B cell (primary cell): Measurements from ENCODE around the gene TSPAN18. TPM values are rescaled to one million over a fixed set of nuclear protein-coding genes. Genes with fewer than 3 reads are reported as not detected.

Source experiments
- ATAC-seq: fragments of 200-7000 bp; cut with Tn5 transposase; one replicate; pipeline ENCODE4 v1.10.0; 2021; ENCODE audit warnings: low read depth, mild to moderate bottlenecking, moderate number of reproducible peaks, moderate library complexity
- CTCF ChIA-PET: fragments of 350-600 bp; sonication (Branson Sonifier 250); formaldehyde crosslinking; loops from one replicate; lab custom pipeline; 2021; ENCODE audit warnings: antibody characterized with exemption, inconsistent platforms; lab: Charles Lee
- POLR2A ChIA-PET: fragments of 350-600 bp; sonication (Branson Sonifier 250); formaldehyde crosslinking; loops from one replicate; lab custom pipeline; 2021; ENCODE audit warnings: antibody characterized with exemption; lab: Charles Lee
- DNase-seq: peaks from one replicate; pipeline ENCODE4 v3.0.0; 2013
- H2AFZ ChIP-seq: 2 replicates; pipeline ENCODE4 v1.6.1; 2012; ENCODE audit warnings: mild to moderate bottlenecking, low read depth, low read length; ENCODE audit not compliant: insufficient read depth, poor library complexity, severe bottlenecking
- H3K27ac ChIP-seq, 2 donors: 1 replicate in 1 of 2; 2 replicates in 1 of 2; pipeline ENCODE4 v1.5.1; 2012 to 2013; ENCODE audit warnings: low read length in 2 of 2, mild to moderate bottlenecking in 2 of 2, moderate library complexity in 1 of 2
- H3K27me3 ChIP-seq, 4 experiments: fragments of 200-600 bp in 1 of 4; sonication (generic) in 1 of 4; replicated peaks in 1 of 4; 1 replicate in 2 of 4; 2 replicates in 2 of 4; pipeline versions ENCODE4 v1.6.1 to v1.7.0; 2013 to 2016; ENCODE audit warnings: low read length in 3 of 4, mild to moderate bottlenecking in 2 of 4, mixed read lengths in 1 of 4, moderate library complexity in 1 of 4; ENCODE audit not compliant: insufficient read depth in 4 of 4, control insufficient read depth in 3 of 4; ENCODE audit errors: control extremely low read depth in 1 of 4
- H3K36me3 ChIP-seq, 2 experiments: replicated peaks in 1 of 2; 1 replicate in 1 of 2; 2 replicates in 1 of 2; pipeline versions ENCODE4 v1.6.1 to v1.7.1; 2013; ENCODE audit warnings: low read length in 1 of 2; ENCODE audit not compliant: insufficient read depth in 2 of 2, control insufficient read depth in 1 of 2; ENCODE audit errors: control extremely low read depth in 1 of 2, extremely low read depth in 1 of 2
- H3K4me1 ChIP-seq, 2 donors: fragments of 200-600 bp in 1 of 2; sonication (generic) in 1 of 2; 1 replicate in 1 of 2; 2 replicates in 1 of 2; pipeline versions ENCODE4 v1.5.1 to v1.6.1; 2013 to 2017; ENCODE audit warnings: low read length in 2 of 2; ENCODE audit not compliant: control insufficient read depth in 2 of 2, insufficient read depth in 2 of 2
- H3K4me2 ChIP-seq: replicated peaks from 2 replicates; pipeline ENCODE3; 2012; ENCODE audit warnings: mild to moderate bottlenecking, low read depth, low read length; ENCODE audit not compliant: poor library complexity, severe bottlenecking
- H3K4me3 ChIP-seq, 5 experiments: fragments of 200-600 bp in 1 of 5; sonication (generic) in 1 of 5; 1 replicate in 3 of 5; 2 replicates in 2 of 5; pipeline versions ENCODE4 v1.5.1 to v1.7.0; 2011 to 2016; ENCODE audit warnings: low read length in 4 of 5, mild to moderate bottlenecking in 4 of 5, low read depth in 2 of 5, control low read depth in 1 of 5, moderate library complexity in 1 of 5; ENCODE audit not compliant: insufficient read depth in 1 of 5; ENCODE audit errors: control extremely low read depth in 1 of 5, extremely low read depth in 1 of 5
- H3K79me2 ChIP-seq: fragments of 200-600 bp; sonication (generic); one replicate; pipeline ENCODE4 v1.6.0; 2016; ENCODE audit warnings: low read length; ENCODE audit not compliant: control insufficient read depth, insufficient read depth
- H3K9ac ChIP-seq: fragments of 200-600 bp; sonication (generic); 2 replicates; pipeline ENCODE4 v1.6.1; 2017; ENCODE audit warnings: mild to moderate bottlenecking, low read length, moderate library complexity
- H3K9me3 ChIP-seq, 3 donors: one replicate each; pipeline versions ENCODE4 v1.6.1 to v1.7.1; 2013; ENCODE audit warnings: low read length in 2 of 3; ENCODE audit not compliant: control insufficient read depth in 2 of 3, insufficient read depth in 1 of 3; ENCODE audit errors: control extremely low read depth in 1 of 3
- H4K20me1 ChIP-seq: 2 replicates; pipeline ENCODE4 v1.6.0; 2012; ENCODE audit warnings: mild to moderate bottlenecking, low read length; ENCODE audit not compliant: insufficient read depth, control insufficient read depth, poor library complexity, severe bottlenecking
- H3K27ac Mint-ChIP-seq: one replicate; pipeline ENCODE4 v1.8.0; 2021; ENCODE audit warnings: mixed read lengths
- H3K27me3 Mint-ChIP-seq: one replicate; pipeline ENCODE4 v1.8.0; 2021; ENCODE audit warnings: mixed read lengths
- H3K4me1 Mint-ChIP-seq: one replicate; pipeline ENCODE4 v1.8.0; 2021; ENCODE audit warnings: mixed read lengths
- H3K4me3 Mint-ChIP-seq: one replicate; pipeline ENCODE4 v1.8.0; 2021; ENCODE audit warnings: mixed read lengths
- H3K9me3 Mint-ChIP-seq: one replicate; pipeline ENCODE4 v1.8.0; 2022; ENCODE audit warnings: mixed read lengths; ENCODE audit not compliant: insufficient read depth
- CTCF ChIP-seq: fragments of 200-600 bp; IDR thresholded peaks from one replicate; pipeline ENCODE4 v1.8.0; 2022; ENCODE audit warnings: antibody characterized with exemption, mild to moderate bottlenecking
- EZH2 ChIP-seq: IDR thresholded peaks from 2 replicates; pipeline ENCODE4 v1.6.1; 2012; ENCODE audit warnings: borderline replicate concordance, low read depth, mild to moderate bottlenecking, moderate library complexity, low read length; ENCODE audit not compliant: insufficient read depth, poor library complexity, severe bottlenecking
- WGBS: methylation state at CpG from one replicate; pipeline ENCODE4 v1.1.5; 2013; ENCODE audit warnings: missing lambda C conversion rate; ENCODE audit not compliant: insufficient coverage; 5-methylcytosine and 5-hydroxymethylcytosine counted together
- intact Hi-C: fragments of 100-400 bp; cut with micrococcal nuclease; formaldehyde crosslinking; loops from one replicate; pipeline ENCODE4 v1.10.0; 2022
- polyA plus RNA-seq: library from polyadenylated mRNA; depleted of rRNA; stranded (reverse); fragments of >200 nt; gene quantifications from 2 replicates; pipeline ENCODE4 v1.2.3, GENCODE V29; 2012
- total RNA-seq, 2 donors: library from RNA; stranded (reverse); fragments of 120-200 nt in 1 of 2; gene quantifications; 1 replicate in 1 of 2; 2 replicates in 1 of 2; pipeline versions ENCODE4 v1.2.3 to v1.2.4, GENCODE V29; 2013 to 2022

Gene TSPAN18
- total and polyA plus RNA-seq, 2 donors (not counting 1 experiment from before 2014, with no cell fraction given) = 0.75 to 2.0 TPM

GRCh38 chr11:44795803-44796535 lies 69.2 kb downstream of the TSPAN18 start:
- no peak for TF ChIP-seq CTCF
- TF ChIP-seq EZH2 = no peak
- intact Hi-C loops = no loop called here
- H2AFZ ChIP-seq = no peak overlapping the region
- H3K9me3 Mint-ChIP-seq = no peaks in the 10 kb centered on the region
- H3K4me3 Mint-ChIP-seq = no peak overlapping the region
- no peak overlapping the region for H3K27ac Mint-ChIP-seq
- no peak for DNase-seq
- H3K9me3 ChIP-seq = no peaks in the 10 kb centered on the region
- 62% methylated on average over 5 of the region's 8 CpGs for WGBS
- ChIA-PET POLR2A (no interaction called here), CTCF (no interaction called here)
- H3K36me3 ChIP-seq = no peaks in the 10 kb centered on the region
- H3K79me2 ChIP-seq = no peaks in the 10 kb centered on the region
- peaks cover 7% of the 10 kb centered on the region for H3K27me3 Mint-ChIP-seq
- no peak for ATAC-seq
- H3K27ac ChIP-seq = no peak overlapping the region
- peaks cover 0 to 5% (median 0%) of the 10 kb centered on the region in 4 experiments for H3K27me3 ChIP-seq
- no peak overlapping the region for H3K9ac ChIP-seq
- no peaks in the 10 kb centered on the region for H3K4me1 Mint-ChIP-seq
- H3K4me2 ChIP-seq = no peak overlapping the region
- no peaks in the 10 kb centered on the region for H3K4me1 ChIP-seq
- H3K4me3 ChIP-seq = no peak overlapping the region
- H4K20me1 ChIP-seq = no peaks in the 10 kb centered on the region

GRCh38 chr11:44797051-44797450 lies 70.3 kb downstream of the TSPAN18 start:
- Histone ChIP-seq H3K4me3 (no peak overlapping the region), H3K79me2 (no peaks in the 10 kb centered on the region), H3K4me1 (no peaks in the 10 kb centered on the region), H3K27ac (no peak overlapping the region), H3K36me3 (no peaks in the 10 kb centered on the region), H3K4me2 (no peak overlapping the region), H2AFZ (no peak overlapping the region), H3K27me3 (peaks cover 0 to 5% (median 0%) of the 10 kb centered on the region in 4 experiments), H3K9me3 (no peaks in the 10 kb centered on the region), H4K20me1 (no peaks in the 10 kb centered on the region), H3K9ac (no peak overlapping the region)
- WGBS = 86% methylated on average over 2 of the region's 5 CpGs
- DNase-seq = no peak
- no peak overlapping the region for H3K27ac Mint-ChIP-seq
- POLR2A ChIA-PET = no interaction called here
- ATAC-seq = no peak
- H3K4me3 Mint-ChIP-seq = no peak overlapping the region
- intact Hi-C loops = no loop called here
- CTCF ChIA-PET = interaction anchor here (1.0 kb wide), 1 partner anchor 20 kb away, joined by 3 read pairs; no protein-coding TSS in a partner anchor
- peaks cover 13% of the 10 kb centered on the region for H3K27me3 Mint-ChIP-seq
- H3K9me3 Mint-ChIP-seq = no peaks in the 10 kb centered on the region
- no peak for TF ChIP-seq EZH2
- TF ChIP-seq CTCF = no peak
- no peaks in the 10 kb centered on the region for H3K4me1 Mint-ChIP-seq
